Kidney epithelial cell (primary cell): Measurements from ENCODE around the gene CRACDL. TPM values are rescaled to one million over a fixed set of nuclear protein-coding genes. Genes with fewer than 3 reads are reported as not detected.
"Not testable (repeated sequence)": the region's sequence is repeated elsewhere in the genome, so short reads cannot be mapped to it uniquely, and the experiment has no call there.

Experiments
- DNase-seq: peaks from one replicate; pipeline ENCODE4 v3.0.0-alpha.2; 2010; ENCODE audit warnings: low read depth
- H3K27me3 ChIP-seq: 2 replicates; pipeline ENCODE4 v1.6.0; 2011; ENCODE audit warnings: low read length; ENCODE audit not compliant: control insufficient read depth, insufficient read depth
- H3K36me3 ChIP-seq: 2 replicates; pipeline ENCODE4 v1.5.1; 2011; ENCODE audit warnings: low read length; ENCODE audit not compliant: control insufficient read depth, insufficient read depth
- H3K4me3 ChIP-seq: 2 replicates; pipeline ENCODE4 v1.5.1; 2011; ENCODE audit warnings: low read depth, mild to moderate bottlenecking, control low read depth, low read length
- total RNA-seq: library from RNA; depleted of rRNA; stranded (reverse); fragments of >200 nt; gene quantifications from 2 replicates; pipeline ENCODE4 v1.2.3, GENCODE V29; 2015
- TF ChIP-seq, protein P1 (sequence below): IDR thresholded peaks from 2 replicates; pipeline ENCODE4 v1.5.1; 2011; ENCODE audit warnings: mild to moderate bottlenecking, moderate library complexity, low read length, control low read depth, inconsistent platforms; ENCODE audit not compliant: insufficient read depth, poor library complexity, severe bottlenecking

Gene CRACDL
- total RNA-seq, 1 donor from 2014 or later: 1.4 TPM

DNA sequence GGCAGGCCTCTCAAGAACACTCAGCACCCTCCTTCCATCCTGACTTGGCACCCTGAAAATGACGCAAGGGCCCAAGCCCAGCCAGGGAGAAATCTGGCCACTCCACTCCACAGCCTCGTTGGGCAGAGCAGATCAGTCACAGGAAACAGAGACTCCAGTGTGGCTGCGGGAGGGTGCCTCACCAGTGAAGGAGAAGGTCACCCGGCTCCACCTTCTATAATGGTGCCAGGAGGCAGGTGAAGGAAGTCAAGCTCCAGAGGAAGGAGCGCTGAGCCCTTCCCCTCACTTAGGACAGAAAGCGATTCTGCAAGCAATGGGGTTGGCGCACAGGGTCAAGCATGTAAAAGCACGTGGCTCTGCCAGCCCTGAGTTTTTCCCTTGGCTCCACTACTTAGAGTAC, 35.3 kb downstream of the CRACDL start:
- Histone ChIP-seq H3K4me3 (no peak overlapping the region), H3K36me3 (no peaks in the 10 kb centered on the region), H3K27me3 (no peaks in the 10 kb centered on the region)
- TF ChIP-seq, protein P1, sequence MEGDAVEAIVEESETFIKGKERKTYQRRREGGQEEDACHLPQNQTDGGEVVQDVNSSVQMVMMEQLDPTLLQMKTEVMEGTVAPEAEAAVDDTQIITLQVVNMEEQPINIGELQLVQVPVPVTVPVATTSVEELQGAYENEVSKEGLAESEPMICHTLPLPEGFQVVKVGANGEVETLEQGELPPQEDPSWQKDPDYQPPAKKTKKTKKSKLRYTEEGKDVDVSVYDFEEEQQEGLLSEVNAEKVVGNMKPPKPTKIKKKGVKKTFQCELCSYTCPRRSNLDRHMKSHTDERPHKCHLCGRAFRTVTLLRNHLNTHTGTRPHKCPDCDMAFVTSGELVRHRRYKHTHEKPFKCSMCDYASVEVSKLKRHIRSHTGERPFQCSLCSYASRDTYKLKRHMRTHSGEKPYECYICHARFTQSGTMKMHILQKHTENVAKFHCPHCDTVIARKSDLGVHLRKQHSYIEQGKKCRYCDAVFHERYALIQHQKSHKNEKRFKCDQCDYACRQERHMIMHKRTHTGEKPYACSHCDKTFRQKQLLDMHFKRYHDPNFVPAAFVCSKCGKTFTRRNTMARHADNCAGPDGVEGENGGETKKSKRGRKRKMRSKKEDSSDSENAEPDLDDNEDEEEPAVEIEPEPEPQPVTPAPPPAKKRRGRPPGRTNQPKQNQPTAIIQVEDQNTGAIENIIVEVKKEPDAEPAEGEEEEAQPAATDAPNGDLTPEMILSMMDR: no peak
- DNase-seq: no peak

DNA sequence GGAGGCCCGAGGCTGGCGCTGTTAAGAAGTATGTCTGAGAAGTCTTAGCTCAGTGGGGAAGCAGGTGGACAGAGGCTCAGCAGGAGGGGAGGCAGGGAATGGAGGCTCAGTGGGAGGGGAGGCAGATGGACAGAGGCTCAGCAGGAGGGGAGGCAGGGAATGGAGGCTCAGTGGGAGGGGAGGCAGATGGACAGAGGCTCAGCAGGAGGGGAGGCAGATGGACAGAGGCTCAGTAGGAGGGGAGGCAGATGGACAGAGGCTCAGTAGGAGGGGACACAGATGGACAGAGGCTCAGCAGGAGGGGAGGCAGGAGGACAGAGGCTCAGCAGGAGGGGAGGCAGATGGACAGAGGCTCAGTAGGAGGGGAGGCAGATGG, 36.3 kb downstream of the CRACDL start:
- not testable (repeated sequence) for H3K4me3 ChIP-seq, DNase-seq, H3K36me3 ChIP-seq, H3K27me3 ChIP-seq

DNA sequence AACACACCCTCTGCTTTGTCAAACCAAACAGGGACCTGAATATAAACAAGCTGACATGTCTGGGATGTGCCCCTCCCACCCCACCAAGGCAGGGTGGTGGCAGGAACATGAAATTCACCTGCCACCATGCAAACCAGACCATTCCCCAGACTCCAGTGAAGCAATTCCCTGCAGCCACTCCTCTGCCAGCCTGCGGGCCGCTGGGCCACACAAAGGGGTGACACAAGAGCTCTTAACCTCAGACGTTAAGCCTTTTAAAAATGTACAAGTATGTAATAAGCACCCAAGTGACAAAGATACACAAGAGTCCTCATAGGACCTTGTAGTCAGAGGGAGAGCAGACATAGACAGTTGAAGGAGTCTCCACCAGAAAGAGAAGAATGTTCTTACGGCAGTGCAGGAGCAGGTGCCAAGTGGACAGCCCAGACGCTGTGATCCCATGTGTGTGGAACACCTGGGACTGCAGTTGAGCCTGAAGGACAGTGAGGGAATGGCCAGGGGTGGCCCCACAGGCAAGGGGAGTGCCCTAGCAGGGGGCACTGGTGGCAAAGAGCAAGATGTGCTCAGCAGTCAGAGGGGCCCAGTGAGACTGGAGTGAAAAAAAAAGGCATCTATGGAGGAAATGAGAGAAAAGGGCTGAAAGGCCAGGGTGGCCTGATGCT, 36.9 kb downstream of the CRACDL start:
- no peak overlapping the region for H3K4me3 ChIP-seq
- H3K36me3 ChIP-seq: no peaks in the 10 kb centered on the region
- no peak for DNase-seq
- TF ChIP-seq, protein P1: no peak
- no peaks in the 10 kb centered on the region for H3K27me3 ChIP-seq

DNA sequence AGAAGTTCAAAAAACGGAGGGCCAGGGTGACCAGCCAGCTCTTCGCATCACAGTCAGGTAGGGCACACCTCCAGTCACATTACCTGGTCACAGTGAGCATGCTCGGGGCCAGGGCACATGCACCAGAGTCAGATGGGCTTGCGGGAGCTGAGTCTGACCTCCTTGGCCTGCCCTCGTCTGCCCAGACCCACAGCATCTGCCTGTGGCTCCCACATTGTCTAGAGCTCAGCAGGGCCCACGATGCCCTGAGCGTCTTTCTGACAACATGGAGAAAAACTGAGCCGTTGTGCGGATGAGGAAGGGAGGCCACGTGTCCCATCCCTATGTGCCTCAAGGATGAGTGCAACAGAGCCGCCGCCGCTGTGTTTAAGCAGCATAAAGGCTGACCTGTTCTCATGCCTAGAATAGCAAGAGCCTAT, 37.6 kb downstream of the CRACDL start:
- TF ChIP-seq, protein P1: no peak
- Histone ChIP-seq H3K36me3 (no peaks in the 10 kb centered on the region), H3K4me3 (no peak overlapping the region), H3K27me3 (no peaks in the 10 kb centered on the region)
- no peak for DNase-seq

DNA sequence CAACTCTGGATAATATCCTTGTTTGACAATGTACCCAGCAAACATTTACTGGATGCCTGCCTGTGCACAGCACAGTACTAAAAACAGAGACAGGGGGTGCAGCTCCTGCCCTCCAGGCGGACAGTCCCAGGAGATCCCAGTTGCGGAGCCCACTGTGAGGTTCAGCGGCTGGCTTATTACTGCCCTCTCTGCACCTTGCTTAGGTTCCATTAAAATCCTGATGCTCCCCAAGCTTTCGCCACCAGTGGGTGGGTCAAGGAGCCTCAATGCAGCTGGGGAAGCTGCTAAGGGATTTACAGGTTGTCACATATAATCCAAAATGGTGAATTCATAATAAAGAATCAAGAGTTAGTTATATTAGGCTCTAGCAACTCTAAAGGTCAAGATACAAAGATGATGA, 38.3 kb downstream of the CRACDL start:
- Histone ChIP-seq H3K27me3 (no peaks in the 10 kb centered on the region), H3K4me3 (no peak overlapping the region), H3K36me3 (no peaks in the 10 kb centered on the region)
- DNase-seq: no peak
- TF ChIP-seq, protein P1: no peak

DNA sequence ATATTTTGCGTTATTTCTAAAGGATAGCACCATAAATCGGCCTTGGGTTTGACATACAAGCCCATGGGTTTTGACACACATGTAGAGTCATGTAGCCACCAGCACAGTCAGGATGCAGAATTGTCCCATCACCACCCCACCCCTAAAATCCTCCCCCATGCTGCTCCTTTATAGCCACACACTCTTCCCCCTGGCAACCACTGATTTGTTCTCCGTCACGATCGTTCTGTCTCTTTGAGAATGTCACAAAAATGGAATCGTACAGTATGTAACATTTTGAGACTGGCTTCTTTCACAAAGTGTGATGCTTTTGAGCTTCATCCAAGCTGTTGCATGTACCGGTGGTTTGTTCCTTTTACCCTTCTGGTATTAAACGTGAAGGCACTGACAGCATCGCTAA, 39.1 kb downstream of the CRACDL start:
- no peaks in the 10 kb centered on the region for H3K27me3 ChIP-seq
- TF ChIP-seq, protein P1: no peak

More for the DNA sequence above, 39.1 kb downstream of the CRACDL start:
- DNase-seq: no peak
- Histone ChIP-seq H3K36me3 (no peaks in the 10 kb centered on the region), H3K4me3 (no peak overlapping the region)
